Loucy (cell line): ENCODE data around the gene PEAK1.

Source experiments
- H2AFZ ChIP-seq: fragments of 200-600 bp; sonication (generic); 2 replicates; pipeline ENCODE4 v1.6.0; 2016; ENCODE audit warnings: antibody characterized with exemption, mild to moderate bottlenecking, low read length, moderate library complexity
- H3F3A ChIP-seq: fragments of 200-600 bp; 2 replicates; pipeline ENCODE4 v1.6.0; 2016; ENCODE audit warnings: antibody characterized with exemption, low read depth, mild to moderate bottlenecking
- H3K27me3 ChIP-seq: fragments of 200-600 bp; sonication (generic); 2 replicates; pipeline ENCODE4 v1.6.1; 2014; ENCODE audit warnings: low read length, mild to moderate bottlenecking; ENCODE audit not compliant: insufficient read depth, poor library complexity, severe bottlenecking
- H3K36me3 ChIP-seq: fragments of 200-600 bp; sonication (generic); 2 replicates; pipeline ENCODE4 v1.6.1; 2016; ENCODE audit warnings: low read length; ENCODE audit not compliant: insufficient read depth
- H3K4me1 ChIP-seq: fragments of 200-600 bp; sonication (generic); 2 replicates; pipeline ENCODE4 v1.5.1; 2014; ENCODE audit warnings: low read length, mild to moderate bottlenecking; ENCODE audit not compliant: insufficient read depth, poor library complexity, severe bottlenecking
- H3K4me2 ChIP-seq: fragments of 200-600 bp; sonication (generic); 2 replicates; pipeline ENCODE4 v1.6.0; 2014; ENCODE audit warnings: antibody characterized with exemption, low read length, low read depth, mild to moderate bottlenecking; ENCODE audit not compliant: poor library complexity, severe bottlenecking
- H3K4me3 ChIP-seq: fragments of 200-600 bp; sonication (generic); 2 replicates; pipeline ENCODE4 v1.5.1; 2014; ENCODE audit warnings: low read length, mild to moderate bottlenecking, mixed read lengths; ENCODE audit not compliant: poor library complexity, severe bottlenecking
- H3K79me2 ChIP-seq: fragments of 200-600 bp; sonication (generic); 2 replicates; pipeline ENCODE4 v1.6.1; 2014; ENCODE audit warnings: low read length; ENCODE audit not compliant: insufficient read depth
- H3K9ac ChIP-seq: fragments of 200-600 bp; sonication (generic); 2 replicates; pipeline ENCODE4 v1.6.0; 2014; ENCODE audit warnings: mild to moderate bottlenecking, low read depth, low read length, moderate library complexity; ENCODE audit not compliant: poor library complexity, severe bottlenecking
- H3K9me2 ChIP-seq: fragments of 200-600 bp; sonication (generic); replicated peaks from 2 replicates; pipeline ENCODE4 v1.6.1; 2016; ENCODE audit warnings: low read depth, low read length, mixed read lengths
- H3K9me3 ChIP-seq: fragments of 200-600 bp; sonication (generic); 2 replicates; pipeline ENCODE4 v1.6.1; 2014; ENCODE audit warnings: mild to moderate bottlenecking, antibody characterized with exemption, low read length, low read depth; ENCODE audit not compliant: insufficient read depth
- H4K20me1 ChIP-seq: fragments of 200-600 bp; sonication (generic); 2 replicates; pipeline ENCODE4 v1.6.0; 2014; ENCODE audit warnings: antibody characterized with exemption, low read length, mild to moderate bottlenecking; ENCODE audit not compliant: insufficient read depth, poor library complexity, severe bottlenecking
- CTCF ChIP-seq: fragments of 200-600 bp; sonication (generic); conservative IDR thresholded peaks from 2 replicates; pipeline ENCODE4 v1.5.1; 2014; ENCODE audit warnings: mild to moderate bottlenecking, antibody characterized with exemption, low read length
- EZH2phosphoT487 ChIP-seq: fragments of 200-600 bp; IDR thresholded peaks from 2 replicates; pipeline ENCODE4 v1.6.1; 2018; ENCODE audit warnings: antibody characterized with exemption, mild to moderate bottlenecking, moderate library complexity, borderline replicate concordance

Gene PEAK1

GRCh38 chr15:77084436-77084835 is 335.5 kb downstream of the PEAK1 start:
- no peaks in the 10 kb centered on the region for H3K36me3 ChIP-seq
- H3F3A ChIP-seq: no peaks in the 10 kb centered on the region
- H3K4me2 ChIP-seq: peak overlapping the region; percentile 34
- no peaks in the 10 kb centered on the region for H3K9me2 ChIP-seq
- H3K9ac ChIP-seq: no peak overlapping the region
- no peaks in the 10 kb centered on the region for H4K20me1 ChIP-seq
- no peaks in the 10 kb centered on the region for H3K79me2 ChIP-seq
- H3K9me3 ChIP-seq: no peaks in the 10 kb centered on the region
- peaks cover 9% of the 10 kb centered on the region for H3K4me1 ChIP-seq
- peak overlapping the region; percentile 92 for H2AFZ ChIP-seq
- H3K4me3 ChIP-seq: peak overlapping the region; percentile 64
- no peaks in the 10 kb centered on the region for H3K27me3 ChIP-seq
- TF ChIP-seq EZH2phosphoT487 (no peak), CTCF (no peak)

GRCh38 chr15:77083381-77084160 is 336.3 kb downstream of the PEAK1 start:
- Histone ChIP-seq H3K4me2 (peak overlapping the region; percentile 34), H4K20me1 (no peaks in the 10 kb centered on the region), H3K27me3 (no peaks in the 10 kb centered on the region), H3K4me1 (peaks cover 9% of the 10 kb centered on the region), H3K4me3 (peak overlapping the region; percentile 64), H2AFZ (peak overlapping the region; percentile 92), H3F3A (no peaks in the 10 kb centered on the region), H3K79me2 (no peaks in the 10 kb centered on the region), H3K9ac (peak overlapping the region; percentile 47), H3K36me3 (no peaks in the 10 kb centered on the region), H3K9me2 (no peaks in the 10 kb centered on the region), H3K9me3 (no peaks in the 10 kb centered on the region)
- TF ChIP-seq EZH2phosphoT487: no peak
- TF ChIP-seq CTCF: no peak

- Histone ChIP-seq H2AFZ (no peak overlapping the region), H3K27me3 (no peaks in the 10 kb centered on the region), H4K20me1 (no peaks in the 10 kb centered on the region), H3F3A (no peaks in the 10 kb centered on the region), H3K4me3 (no peak overlapping the region), H3K9me3 (no peaks in the 10 kb centered on the region), H3K9me2 (no peaks in the 10 kb centered on the region), H3K79me2 (no peaks in the 10 kb centered on the region), H3K36me3 (no peaks in the 10 kb centered on the region), H3K4me1 (peaks cover 9% of the 10 kb centered on the region), H3K4me2 (no peak overlapping the region), H3K9ac (no peak overlapping the region)
- TF ChIP-seq CTCF: no peak
- no peak for TF ChIP-seq EZH2phosphoT487
Observed at GRCh38 chr15:77081971-77082370, 337.9 kb downstream of the PEAK1 start.
